Measurements from ENCODE around the gene IZUMO2. TPM values are rescaled to one million over a fixed set of nuclear protein-coding genes. Genes with fewer than 3 reads are reported as not detected.

IZUMO2 gene
- total and polyA plus RNA-seq, 10 of the 15 experiments (the other 5 are each of a cell fraction or from before 2014, with no cell fraction given) = not detected

DNA sequence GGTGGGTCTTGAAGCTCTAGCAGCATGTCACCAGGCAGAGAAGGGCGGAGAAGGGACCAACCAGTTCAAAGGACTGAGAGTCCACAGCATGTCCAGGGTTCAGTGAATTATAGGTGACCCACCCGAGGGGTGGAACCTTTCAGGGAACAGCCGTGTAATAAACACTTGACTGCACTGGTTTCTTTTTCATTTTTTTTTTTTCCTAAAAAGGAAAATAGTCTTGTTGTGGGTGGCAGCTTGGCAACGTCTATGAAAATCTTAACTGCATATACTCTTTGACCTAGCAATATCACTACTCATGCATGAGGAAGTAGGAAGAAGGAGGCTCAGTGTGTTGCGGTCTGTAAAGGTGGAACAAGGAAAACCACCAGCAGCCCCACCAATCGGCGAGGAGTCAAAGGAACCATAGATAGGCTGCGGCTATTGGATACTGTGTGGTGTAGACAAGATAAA is 27.4 kb upstream of the IZUMO2 start:
- TF ChIP-seq IKZF2 (IDR thresholded peaks at IDR 0.05) (peak; percentile 67 to 74; a peak in 2 of 4 replicates), BHLHE40 (IDR thresholded peaks at IDR 0.05; ENCODE audit: borderline replicate concordance in 1 of 2, low read depth in 2 of 2, low read length in 1 of 2) (0 out of 4 replicates have a peak, but pooled peaks of 1 of the 2 experiments have one; percentile 16), HDAC2 (IDR thresholded peaks at IDR 0.05) (no peak), EP300 (IDR thresholded peaks at IDR 0.05; ENCODE audit: borderline replicate concordance in 1 of 2, control insufficient read depth in 1 of 2, low read depth in 2 of 2, low read length in 2 of 2) (0 out of 4 replicates have a peak, but pooled peaks of 1 of the 2 experiments have one; percentile 12), ZNF384 (IDR thresholded peaks at IDR 0.05; ENCODE audit: borderline replicate concordance, low read depth, low read length) (peak; percentile 56; the same call in 1 of the 2 replicates), RUNX3 (IDR thresholded peaks at IDR 0.05; ENCODE audit: low read length) (peak; percentile 73), DPF2 (IDR thresholded peaks at IDR 0.05) (peak; percentile 20; the same call in 1 of the 2 replicates), NR2C1 (IDR thresholded peaks at IDR 0.05) (no peak), SPI1 (IDR thresholded peaks at IDR 0.05; ENCODE audit: borderline replicate concordance, insufficient read depth, low read depth, low read length) (peak; percentile 70; the same call in 1 of the 2 replicates), NR2F1 (conservative IDR thresholded peaks at IDR 0.05) (peak; percentile 49; the same call in 1 of the 2 replicates), SREBF1 (IDR thresholded peaks at IDR 0.05; ENCODE audit: low read length) (no peak), RELB (IDR thresholded peaks at IDR 0.05; ENCODE audit: low read depth) (peak; percentile 33; the same call in 1 of the 2 replicates), IKZF1 (conservative IDR thresholded peaks at IDR 0.05) (peak; percentile 77), NFYB (IDR thresholded peaks at IDR 0.05; ENCODE audit: insufficient read depth, low read depth, low read length) (0 out of 2 replicates have a peak, but pooled peaks have one; percentile 20), RBBP5 (conservative IDR thresholded peaks at IDR 0.05) (no peak)
- TF ChIP-seq, protein P1, sequence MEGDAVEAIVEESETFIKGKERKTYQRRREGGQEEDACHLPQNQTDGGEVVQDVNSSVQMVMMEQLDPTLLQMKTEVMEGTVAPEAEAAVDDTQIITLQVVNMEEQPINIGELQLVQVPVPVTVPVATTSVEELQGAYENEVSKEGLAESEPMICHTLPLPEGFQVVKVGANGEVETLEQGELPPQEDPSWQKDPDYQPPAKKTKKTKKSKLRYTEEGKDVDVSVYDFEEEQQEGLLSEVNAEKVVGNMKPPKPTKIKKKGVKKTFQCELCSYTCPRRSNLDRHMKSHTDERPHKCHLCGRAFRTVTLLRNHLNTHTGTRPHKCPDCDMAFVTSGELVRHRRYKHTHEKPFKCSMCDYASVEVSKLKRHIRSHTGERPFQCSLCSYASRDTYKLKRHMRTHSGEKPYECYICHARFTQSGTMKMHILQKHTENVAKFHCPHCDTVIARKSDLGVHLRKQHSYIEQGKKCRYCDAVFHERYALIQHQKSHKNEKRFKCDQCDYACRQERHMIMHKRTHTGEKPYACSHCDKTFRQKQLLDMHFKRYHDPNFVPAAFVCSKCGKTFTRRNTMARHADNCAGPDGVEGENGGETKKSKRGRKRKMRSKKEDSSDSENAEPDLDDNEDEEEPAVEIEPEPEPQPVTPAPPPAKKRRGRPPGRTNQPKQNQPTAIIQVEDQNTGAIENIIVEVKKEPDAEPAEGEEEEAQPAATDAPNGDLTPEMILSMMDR (IDR thresholded peaks at IDR 0.05 in 2 of 3, conservative IDR thresholded peaks at IDR 0.05 in 1 of 3; ENCODE audit: control insufficient read depth in 2 of 3, extremely low read depth in 1 of 3, insufficient read depth in 1 of 3, low read depth in 3 of 3, low read length in 3 of 3) = no peak
- DNase-seq (ENCODE audit: low read depth, low spot score) (peak; percentile 37), FAIRE-seq (no peak), ATAC-seq (peak; percentile 91)
- Histone ChIP-seq H3K4me2 (ENCODE audit: control insufficient read depth, insufficient read depth) (no peak overlapping the region; the same call in 1 of the 2 replicates), H3K36me3 (ENCODE audit: control insufficient read depth in 2 of 2, insufficient read depth in 2 of 2, low read length in 1 of 2) (no peaks in the 10 kb centered on the region), H3K4me1 (ENCODE audit: control insufficient read depth, insufficient read depth, low read length) (no peaks in the 10 kb centered on the region), H2AFZ (ENCODE audit: control insufficient read depth, low read depth, low read length) (no peak overlapping the region), H3K27me3 (replicated peaks in 1 of 2; ENCODE audit: control insufficient read depth in 2 of 2, insufficient read depth in 2 of 2, low read length in 1 of 2) (no peaks in the 10 kb centered on the region), H3K79me2 (ENCODE audit: control insufficient read depth, insufficient read depth, low read length) (no peaks in the 10 kb centered on the region), H3K27ac (ENCODE audit: control insufficient read depth, insufficient read depth) (no peak overlapping the region; the same call in 1 of the 2 replicates), H4K20me1 (ENCODE audit: control insufficient read depth, insufficient read depth) (no peaks in the 10 kb centered on the region), H3K4me3 (no peak overlapping the region), H3K9ac (ENCODE audit: control insufficient read depth, insufficient read depth, low read length) (no peak overlapping the region), H3K9me3 (replicated peaks; ENCODE audit: control insufficient read depth, insufficient read depth, low read length) (no peaks in the 10 kb centered on the region; the same call in 2 of the 3 replicates)
- ChIA-PET SMC1A (ENCODE audit: uncharacterized antibody, unreplicated experiment) (interaction anchor here (1.3 kb wide), 1 partner anchor 8 kb away, joined by 3 read pairs; no protein-coding TSS in a partner anchor), CTCF (interaction anchor here (0.6 to 1.3 kb wide), 5 partner anchors 9 to 1733 kb away, joined by 3 to 4 read pairs (median 3); no protein-coding TSS in a partner anchor), POLR2A (interaction anchor here (0.6 to 0.8 kb wide), 2 partner anchors 8 to 262 kb away, joined by 3 to 4 read pairs; partner anchors contain the start of gene ATF5), RAD21 (ENCODE audit: unreplicated experiment) (interaction anchor here (2.1 to 2.3 kb wide), 2 partner anchors 9 to 12 kb away, joined by 5 to 8 read pairs; no protein-coding TSS in a partner anchor)
- BruUV-seq (replicated peaks) = no TSS peak
- 4% methylated on average over 8 of the region's 8 CpGs for WGBS (ENCODE audit: insufficient coverage, insufficient replicate concordance, low lambda C conversion rate, missing lambda C conversion rate)
- intact Hi-C loops (cut with micrococcal nuclease; ENCODE audit: unreplicated experiment) = no loop called here
- in situ Hi-C loops (cut with MboI) = no loop called here

Data from GM12878 (cell line).